Endodermal cell (in vitro differentiated cells): Measurements from ENCODE around the gene SFRP5. TPM values are rescaled to one million over a fixed set of nuclear protein-coding genes. Genes with fewer than 3 reads are reported as not detected.

Experiments
- DNase-seq: peaks from one replicate; pipeline ENCODE4 v3.0.0-alpha.2; 2017
- H3K27ac ChIP-seq: 2 replicates; pipeline ENCODE4 v1.5.1; 2013; ENCODE audit warnings: mild to moderate bottlenecking, low read depth, low read length, moderate library complexity
- H3K27me3 ChIP-seq: 2 replicates; pipeline ENCODE4 v1.6.1; 2013; ENCODE audit warnings: mild to moderate bottlenecking, low read length, moderate library complexity; ENCODE audit not compliant: insufficient read depth, control insufficient read depth, poor library complexity, severe bottlenecking
- H3K36me3 ChIP-seq: 2 replicates; pipeline ENCODE4 v1.7.0; 2013; ENCODE audit warnings: mild to moderate bottlenecking, low read length, moderate library complexity; ENCODE audit not compliant: control insufficient read depth, insufficient read depth
- H3K4me1 ChIP-seq: one replicate; pipeline ENCODE4 v1.7.0; 2013; ENCODE audit warnings: low read length; ENCODE audit not compliant: control insufficient read depth, insufficient read depth
- H3K4me3 ChIP-seq: 2 replicates; pipeline ENCODE4 v1.5.1; 2013; ENCODE audit warnings: mild to moderate bottlenecking, low read length, moderate library complexity
- H3K9ac ChIP-seq: 2 replicates; pipeline ENCODE4 v1.6.1; 2013; ENCODE audit warnings: mild to moderate bottlenecking, low read length, moderate library complexity; ENCODE audit not compliant: poor library complexity, severe bottlenecking; ENCODE audit errors: extremely low read depth
- H3K9me3 ChIP-seq: 2 replicates; pipeline ENCODE4 v1.6.1; 2013; ENCODE audit warnings: mild to moderate bottlenecking, low read length, moderate library complexity; ENCODE audit not compliant: control insufficient read depth
- H3K27ac Mint-ChIP-seq: 2 replicates; pipeline ENCODE4 v1.8.0; 2020; ENCODE audit warnings: mixed read lengths
- H3K27me3 Mint-ChIP-seq: 2 replicates; pipeline ENCODE4 v1.8.0; 2021; ENCODE audit warnings: mild to moderate bottlenecking, mixed read lengths; ENCODE audit not compliant: insufficient read depth
- H3K36me3 Mint-ChIP-seq: 2 replicates; pipeline ENCODE4 v1.8.0; 2020; ENCODE audit warnings: low read depth, mixed read lengths
- H3K4me1 Mint-ChIP-seq: 2 replicates; pipeline ENCODE4 v1.8.0; 2020; ENCODE audit warnings: mixed read lengths
- H3K4me3 Mint-ChIP-seq: 2 replicates; pipeline ENCODE4 v1.8.0; 2020; ENCODE audit warnings: mild to moderate bottlenecking, moderate library complexity, mixed read lengths
- H3K9me3 Mint-ChIP-seq: 2 replicates; pipeline ENCODE4 v1.8.0; 2020; ENCODE audit warnings: mild to moderate bottlenecking, mixed read lengths
- CTCF ChIP-seq: fragments of 200-600 bp; sonication (generic); conservative IDR thresholded peaks from 2 replicates; pipeline ENCODE4 v1.5.0; 2021; ENCODE audit warnings: antibody characterized with exemption, mild to moderate bottlenecking
- WGBS, 2 experiments: methylation state at CpG; one replicate each; pipeline versions ENCODE4 v1.1.5 to v1.1.7; 2013; ENCODE audit warnings: missing lambda C conversion rate in 2 of 2, mixed read lengths in 1 of 2; ENCODE audit not compliant: insufficient coverage in 1 of 2, insufficient read length in 1 of 2; 5-methylcytosine and 5-hydroxymethylcytosine counted together
- total RNA-seq, 2 donors: library from RNA; stranded (reverse); fragmentation: NEBNext Ultra II Directional in 1 of 2; extraction: Animal tissue kit (Norgen Biotek cat#: 25700) in 1 of 2; gene quantifications; 2 replicates in 1 of 2; 3 replicates in 1 of 2; pipeline ENCODE4 v1.2.1, GENCODE V29; 2021

Gene SFRP5
- total RNA-seq, 2 donors from 2014 or later, result 1.8 to 2.3 TPM

- Histone ChIP-seq H3K9ac (no peak overlapping the region), H3K9me3 (no peaks in the 10 kb centered on the region), H3K4me3 (no peak overlapping the region), H3K27me3 (no peaks in the 10 kb centered on the region), H3K4me1 (peaks cover 9% of the 10 kb centered on the region), H3K27ac (peak overlapping the region; percentile 73), H3K36me3 (peaks cover 27% of the 10 kb centered on the region)
- TF ChIP-seq CTCF, result no peak
- H3K27me3 Mint-ChIP-seq, result no peaks in the 10 kb centered on the region
- no peak overlapping the region for H3K4me3 Mint-ChIP-seq
- DNase-seq, result no peak
- H3K27ac Mint-ChIP-seq, result peak overlapping the region; percentile 39
- no peaks in the 10 kb centered on the region for H3K9me3 Mint-ChIP-seq
- peaks cover 42% of the 10 kb centered on the region for H3K36me3 Mint-ChIP-seq
- H3K4me1 Mint-ChIP-seq, result peaks cover 39% of the 10 kb centered on the region
- WGBS, 2 experiments, result 88% methylated on average over 5 of the region's 8 CpGs; no CpG with 5 or more reads in 1 of the 2 experiments
These were observed 53.1 kb downstream of the SFRP5 start for GRCh38 chr10:97718659-97719142.

DNA sequence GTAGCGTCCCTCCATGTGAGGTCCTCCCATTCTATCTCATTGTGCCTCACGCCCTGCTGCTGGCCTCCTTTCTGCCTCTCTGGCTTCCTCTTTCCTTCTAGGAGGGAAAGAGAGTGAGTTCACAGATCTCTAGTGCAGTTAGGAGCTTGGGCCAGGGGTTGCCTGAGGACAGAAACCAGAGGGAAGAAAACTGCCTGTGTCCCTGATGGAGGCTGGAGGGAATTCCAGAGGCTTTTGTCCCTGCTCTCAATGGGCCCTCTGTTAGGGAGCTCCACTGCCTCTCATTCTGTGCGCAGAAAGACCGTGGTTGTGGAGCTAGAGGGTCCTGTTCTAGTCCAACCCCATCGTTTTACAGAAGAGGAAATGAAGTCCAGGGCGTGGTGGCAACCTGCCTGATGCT lies 53.6 kb downstream of the SFRP5 start:
- H3K9me3 Mint-ChIP-seq, result no peaks in the 10 kb centered on the region
- H3K4me3 ChIP-seq, result no peak overlapping the region
- no peak for DNase-seq

DNA sequence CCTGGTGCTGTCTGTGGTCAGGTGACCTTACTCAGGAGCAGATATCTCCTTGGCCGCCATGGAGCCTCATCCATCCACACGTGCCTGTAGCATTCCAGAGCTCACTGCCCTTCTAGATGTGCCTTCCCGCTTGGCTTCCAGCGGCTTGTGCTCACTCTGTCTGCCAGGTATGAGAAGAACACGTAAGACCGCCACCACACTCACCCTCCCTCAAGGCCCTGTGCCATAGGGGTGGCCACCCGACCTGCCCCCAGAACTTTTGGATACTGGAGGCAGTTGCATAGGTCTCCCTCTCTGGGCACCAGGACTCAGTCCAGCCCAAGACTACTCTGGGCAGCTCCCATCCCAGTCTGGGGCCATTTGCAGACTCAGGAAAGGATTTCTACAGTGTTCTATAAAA lies 54.2 kb downstream of the SFRP5 start:
- Mint-ChIP-seq H3K27me3 (no peaks in the 10 kb centered on the region), H3K27ac (no peak overlapping the region), H3K4me3 (no peak overlapping the region), H3K36me3 (peaks cover 40% of the 10 kb centered on the region), H3K9me3 (no peaks in the 10 kb centered on the region), H3K4me1 (peaks cover 43% of the 10 kb centered on the region)
- DNase-seq, result no peak
- Histone ChIP-seq H3K4me1 (peaks cover 9% of the 10 kb centered on the region), H3K27me3 (no peaks in the 10 kb centered on the region), H3K9ac (no peak overlapping the region), H3K4me3 (no peak overlapping the region), H3K9me3 (no peaks in the 10 kb centered on the region), H3K27ac (peak overlapping the region; percentile 66), H3K36me3 (peaks cover 27% of the 10 kb centered on the region)
- no peak for TF ChIP-seq CTCF
- WGBS, 2 experiments, result 87 to 93% methylated on average over 3 to 7 of the region's 7 CpGs

More for the DNA sequence above, 53.6 kb downstream of the SFRP5 start:
- WGBS, 2 experiments, result 89 to 96% methylated on average over 3 to 6 of the region's 6 CpGs
- no peaks in the 10 kb centered on the region for H3K27me3 ChIP-seq
- H3K27ac Mint-ChIP-seq, result peak overlapping the region; percentile 39
- peaks cover 40% of the 10 kb centered on the region for H3K36me3 Mint-ChIP-seq
- no peak overlapping the region for H3K9ac ChIP-seq
- H3K4me1 ChIP-seq, result peaks cover 9% of the 10 kb centered on the region
- H3K36me3 ChIP-seq, result peaks cover 27% of the 10 kb centered on the region
- H3K4me1 Mint-ChIP-seq, result peaks cover 39% of the 10 kb centered on the region
- H3K27ac ChIP-seq, result peak overlapping the region; percentile 73
- H3K27me3 Mint-ChIP-seq, result no peaks in the 10 kb centered on the region
- no peak overlapping the region for H3K4me3 Mint-ChIP-seq
- no peaks in the 10 kb centered on the region for H3K9me3 ChIP-seq
- TF ChIP-seq CTCF, result no peak

Other genes with a start within 250 kb of the SFRP5 start
- not detected for gene ANKRD2, start 199.2 kb downstream of the SFRP5 start, total RNA-seq
- gene HOGA1, start 187.6 kb downstream of the SFRP5 start, total RNA-seq, result 1 to 10 TPM in 1 of 2 donors, under 1 TPM in 1; 0.15 to 1.7 TPM
- gene C10orf62, start 182.3 kb downstream of the SFRP5 start, total RNA-seq, result not detected
- gene MORN4, start 138.5 kb downstream of the SFRP5 start, total RNA-seq, result 10 to 100 TPM; 19.0 to 21.3 TPM
- 10 to 100 TPM; 14.5 to 18.1 TPM for gene PI4K2A, start 131.3 kb downstream of the SFRP5 start, total RNA-seq
- gene AVPI1, start 84.8 kb downstream of the SFRP5 start, total RNA-seq, result 1 to 10 TPM; 3.9 to 4.3 TPM
- 10 to 100 TPM; 44.3 to 47.9 TPM for gene MARVELD1, start 58.3 kb downstream of the SFRP5 start, total RNA-seq
- gene ZFYVE27, start 34.9 kb downstream of the SFRP5 start, total RNA-seq, result 10 to 100 TPM; 33.5 to 36.3 TPM
- under 1 TPM; 0.18 to 0.27 TPM for gene GOLGA7B, start 77.8 kb upstream of the SFRP5 start, total RNA-seq